Type B pancreatic cell (in vitro differentiated cells): Measurements from ENCODE around the gene PRKAR1B. TPM values are rescaled to one million over a fixed set of nuclear protein-coding genes. Genes with fewer than 3 reads are reported as not detected.

Source experiments
- DNase-seq: peaks from one replicate; pipeline ENCODE4 v3.0.0; 2021; ENCODE audit warnings: mixed read lengths; ENCODE audit not compliant: unreplicated experiment; ENCODE audit errors: extremely low spot score
- H3K27ac Mint-ChIP-seq: 2 replicates; pipeline ENCODE4 v1.8.0; 2021; ENCODE audit warnings: mild to moderate bottlenecking, mixed read lengths
- H3K27me3 Mint-ChIP-seq: 2 replicates; pipeline ENCODE4 v1.8.0; 2021; ENCODE audit warnings: mixed read lengths
- H3K36me3 Mint-ChIP-seq: 2 replicates; pipeline ENCODE4 v1.8.0; 2021; ENCODE audit warnings: mixed read lengths
- H3K4me1 Mint-ChIP-seq: one replicate; pipeline ENCODE4 v1.8.0; 2021; ENCODE audit warnings: mixed read lengths; ENCODE audit not compliant: unreplicated experiment
- H3K4me3 Mint-ChIP-seq: 2 replicates; pipeline ENCODE4 v1.8.0; 2021; ENCODE audit warnings: mild to moderate bottlenecking, mixed read lengths
- H3K9me3 Mint-ChIP-seq: 2 replicates; pipeline ENCODE4 v1.8.0; 2021; ENCODE audit warnings: mixed read lengths
- total RNA-seq: library from RNA; stranded (reverse); gene quantifications from 2 replicates; pipeline ENCODE4 v1.2.1, GENCODE V29; 2021; ENCODE audit warnings: low replicate concordance
- TF ChIP-seq, protein P1 (sequence below): fragments of 200-600 bp; sonication (generic); conservative IDR thresholded peaks from 2 replicates; pipeline ENCODE4 v1.5.0; 2021; ENCODE audit warnings: antibody characterized with exemption, mild to moderate bottlenecking

The PRKAR1B gene
- total RNA-seq, 1 donor from 2014 or later: 26.1 TPM

DNA sequence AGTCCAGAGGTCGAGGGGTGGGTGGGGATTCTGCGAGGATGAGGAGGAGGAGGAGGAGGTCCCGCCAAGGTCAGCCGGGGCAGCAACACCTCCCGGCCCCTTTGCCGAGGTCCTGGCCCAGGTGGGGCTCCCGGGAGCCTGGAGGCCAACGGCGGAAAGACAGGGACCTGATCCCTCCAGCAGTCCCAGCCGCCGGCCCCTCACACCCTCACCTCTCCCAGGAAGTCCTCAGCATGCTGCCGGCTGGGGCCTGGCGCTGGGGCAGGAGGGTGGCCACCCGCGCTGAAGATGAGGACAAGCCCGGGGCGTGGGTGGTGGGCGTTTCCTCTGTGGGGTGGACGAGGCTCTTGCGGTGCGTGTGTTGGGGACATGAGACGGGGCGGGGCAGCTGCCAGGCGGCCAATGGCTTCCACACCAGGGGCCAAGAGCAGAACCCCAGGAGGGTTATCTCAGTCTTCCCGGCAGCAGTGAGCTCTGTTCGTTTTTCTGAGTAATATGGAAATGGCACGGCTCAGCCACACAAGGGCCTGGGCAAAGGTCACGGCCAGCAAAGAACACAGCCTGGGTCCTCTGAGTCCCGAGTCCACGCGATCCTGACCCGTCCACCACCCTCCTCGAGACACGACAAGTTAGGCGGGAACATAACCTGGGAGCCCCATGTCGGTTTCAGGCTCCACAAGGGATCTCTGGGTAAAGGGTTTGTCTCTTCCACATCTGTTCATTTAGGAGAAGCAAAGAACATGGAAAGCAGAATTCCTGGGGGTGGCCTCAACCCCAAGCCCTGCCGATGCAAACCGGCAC is 124.5 kb downstream of the PRKAR1B start:
- DNase-seq: no peak
- H3K27ac Mint-ChIP-seq: peak overlapping the region; percentile 54
- no peaks in the 10 kb centered on the region for H3K9me3 Mint-ChIP-seq
- no peaks in the 10 kb centered on the region for H3K36me3 Mint-ChIP-seq
- peaks cover 14% of the 10 kb centered on the region for H3K4me1 Mint-ChIP-seq
- H3K4me3 Mint-ChIP-seq: no peak overlapping the region
- H3K27me3 Mint-ChIP-seq: no peaks in the 10 kb centered on the region
- TF ChIP-seq, protein P1, sequence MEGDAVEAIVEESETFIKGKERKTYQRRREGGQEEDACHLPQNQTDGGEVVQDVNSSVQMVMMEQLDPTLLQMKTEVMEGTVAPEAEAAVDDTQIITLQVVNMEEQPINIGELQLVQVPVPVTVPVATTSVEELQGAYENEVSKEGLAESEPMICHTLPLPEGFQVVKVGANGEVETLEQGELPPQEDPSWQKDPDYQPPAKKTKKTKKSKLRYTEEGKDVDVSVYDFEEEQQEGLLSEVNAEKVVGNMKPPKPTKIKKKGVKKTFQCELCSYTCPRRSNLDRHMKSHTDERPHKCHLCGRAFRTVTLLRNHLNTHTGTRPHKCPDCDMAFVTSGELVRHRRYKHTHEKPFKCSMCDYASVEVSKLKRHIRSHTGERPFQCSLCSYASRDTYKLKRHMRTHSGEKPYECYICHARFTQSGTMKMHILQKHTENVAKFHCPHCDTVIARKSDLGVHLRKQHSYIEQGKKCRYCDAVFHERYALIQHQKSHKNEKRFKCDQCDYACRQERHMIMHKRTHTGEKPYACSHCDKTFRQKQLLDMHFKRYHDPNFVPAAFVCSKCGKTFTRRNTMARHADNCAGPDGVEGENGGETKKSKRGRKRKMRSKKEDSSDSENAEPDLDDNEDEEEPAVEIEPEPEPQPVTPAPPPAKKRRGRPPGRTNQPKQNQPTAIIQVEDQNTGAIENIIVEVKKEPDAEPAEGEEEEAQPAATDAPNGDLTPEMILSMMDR: no peak

DNA sequence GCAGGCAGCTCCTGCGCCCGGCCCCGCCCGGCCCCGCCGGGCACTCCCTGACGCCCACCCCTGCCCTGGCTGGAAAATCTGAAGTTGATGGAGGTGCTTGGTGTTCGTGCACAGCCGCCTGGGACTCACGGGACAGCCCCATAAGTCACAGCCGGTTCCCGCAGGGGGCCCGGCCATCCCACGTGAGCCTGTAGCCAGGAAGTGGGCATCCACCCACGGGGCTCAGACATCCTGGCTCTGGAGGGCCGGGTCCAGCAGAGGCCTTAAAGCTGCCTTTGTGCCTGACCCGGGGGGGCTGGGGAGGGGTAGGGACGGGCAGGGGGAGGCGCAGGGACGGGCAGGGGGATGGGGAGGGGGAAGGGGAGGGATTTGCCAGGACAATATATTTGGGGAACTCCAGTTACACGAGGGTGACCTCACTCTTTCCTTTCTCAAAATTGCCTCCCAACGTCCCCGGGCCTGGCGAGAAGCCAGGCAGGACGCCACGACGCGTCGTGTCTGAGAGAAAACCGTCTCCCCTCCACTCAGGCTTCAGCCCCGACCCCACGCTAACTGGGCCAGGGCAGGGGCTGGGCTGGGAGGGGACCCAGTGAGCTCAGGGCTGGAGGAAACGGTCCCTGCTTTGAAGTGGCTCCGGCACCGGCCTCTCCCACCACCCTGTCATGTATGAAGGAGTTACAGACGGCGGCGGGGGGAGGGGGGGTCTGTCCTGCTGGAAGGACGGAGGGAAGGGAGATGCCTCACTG is 125.3 kb downstream of the PRKAR1B start:
- H3K4me1 Mint-ChIP-seq: peaks cover 14% of the 10 kb centered on the region
- TF ChIP-seq, protein P1: no peak
- H3K9me3 Mint-ChIP-seq: no peaks in the 10 kb centered on the region
- no peak for DNase-seq
- H3K4me3 Mint-ChIP-seq: no peak overlapping the region
- H3K27me3 Mint-ChIP-seq: no peaks in the 10 kb centered on the region
- no peaks in the 10 kb centered on the region for H3K36me3 Mint-ChIP-seq
- no peak overlapping the region for H3K27ac Mint-ChIP-seq

DNA sequence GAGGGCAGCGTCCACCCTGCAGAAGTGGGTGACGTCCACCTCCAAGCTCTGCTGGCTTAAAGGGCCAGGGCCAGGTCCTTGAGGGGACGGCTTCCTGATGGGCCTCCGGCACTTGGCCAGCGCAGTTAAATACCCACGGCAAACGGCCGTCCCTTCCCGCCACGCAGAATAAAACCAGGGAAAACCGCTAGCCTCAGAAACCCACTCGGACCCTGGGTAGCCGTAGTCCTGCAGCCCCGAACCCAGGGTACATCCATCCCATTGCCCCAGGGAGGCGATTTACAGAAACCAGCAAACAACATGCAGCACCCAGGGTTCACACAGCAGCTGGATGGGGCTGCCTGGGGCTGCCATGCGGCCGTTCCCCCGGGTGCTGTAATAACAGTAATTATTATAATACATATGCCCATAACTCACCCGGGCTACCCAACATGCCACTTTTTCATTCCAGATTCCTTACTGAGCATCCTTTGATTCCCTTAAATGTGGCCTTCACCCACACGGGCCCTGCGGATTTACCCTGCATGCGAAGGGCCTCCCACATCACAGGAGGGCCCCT is 126.0 kb downstream of the PRKAR1B start:
- H3K27ac Mint-ChIP-seq: no peak overlapping the region
- H3K4me1 Mint-ChIP-seq: peaks cover 14% of the 10 kb centered on the region
- no peaks in the 10 kb centered on the region for H3K27me3 Mint-ChIP-seq
- H3K9me3 Mint-ChIP-seq: no peaks in the 10 kb centered on the region
- no peak for DNase-seq
- H3K4me3 Mint-ChIP-seq: no peak overlapping the region
- H3K36me3 Mint-ChIP-seq: no peaks in the 10 kb centered on the region
- TF ChIP-seq, protein P1: no peak

DNA sequence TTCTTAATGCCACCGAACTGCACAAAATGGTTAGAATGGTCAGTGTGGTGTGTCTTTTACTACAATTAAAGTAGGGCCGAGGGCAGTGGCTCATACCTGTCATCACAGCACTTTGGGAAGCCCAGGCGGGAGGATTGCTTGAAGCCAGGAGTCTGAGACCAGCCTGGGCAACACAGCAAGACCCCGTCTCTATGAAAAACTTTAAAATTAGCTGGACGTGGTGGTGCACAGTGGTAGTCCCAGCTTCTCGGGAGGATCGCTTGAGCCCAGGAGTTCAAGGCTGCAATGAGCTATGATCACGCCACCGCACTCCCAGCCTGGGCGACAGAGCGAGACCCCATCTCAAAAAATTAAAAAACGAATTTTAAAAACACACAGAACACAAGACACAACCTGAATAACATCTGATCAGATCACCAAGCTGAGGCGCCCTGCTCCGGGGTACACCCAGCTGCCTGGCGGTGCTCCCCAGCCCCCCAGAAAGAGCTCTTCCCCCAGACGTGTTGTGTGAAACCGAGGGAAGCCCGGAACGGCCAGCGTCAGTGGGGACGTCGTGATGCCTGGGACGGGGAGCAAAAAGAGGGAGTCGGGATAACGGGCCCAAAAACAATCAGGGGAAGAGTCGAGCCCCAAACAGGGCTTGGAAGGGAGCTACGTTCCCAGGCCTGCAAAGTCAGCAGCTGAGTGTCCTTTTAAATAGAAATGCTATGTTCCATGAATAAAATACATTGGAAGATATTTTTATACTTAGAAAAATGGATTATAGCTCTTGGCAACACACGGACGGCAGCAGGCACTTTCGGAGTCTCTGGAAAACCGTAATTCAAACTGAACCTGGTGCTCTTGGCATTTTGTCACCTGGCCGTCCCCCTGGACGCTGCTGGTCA is 126.7 kb downstream of the PRKAR1B start:
- Mint-ChIP-seq H3K27me3 (no peaks in the 10 kb centered on the region), H3K4me3 (no peak overlapping the region), H3K36me3 (no peaks in the 10 kb centered on the region), H3K27ac (no peak overlapping the region), H3K4me1 (peaks cover 14% of the 10 kb centered on the region), H3K9me3 (no peaks in the 10 kb centered on the region)
- no peak for DNase-seq
- TF ChIP-seq, protein P1: no peak

DNA sequence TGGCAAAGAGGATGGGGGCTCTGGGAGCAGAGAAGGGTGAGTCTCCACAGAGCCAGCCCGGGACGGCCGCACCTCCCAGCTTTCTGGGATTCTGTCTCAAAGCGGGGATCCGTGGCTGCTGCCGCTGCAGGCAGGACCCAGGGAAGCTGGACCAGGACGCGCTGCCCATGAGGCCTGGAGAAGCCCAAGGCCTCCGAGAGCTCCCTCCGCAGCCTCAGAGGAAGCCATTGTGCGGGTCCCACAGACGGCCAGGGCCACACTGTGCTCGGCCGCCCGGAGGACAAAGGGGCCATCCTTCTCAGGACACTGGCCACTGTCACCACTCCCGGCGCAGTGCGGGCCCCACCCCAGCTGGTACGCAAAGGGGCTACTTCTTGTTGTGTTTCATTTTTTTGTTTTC is 128.2 kb downstream of the PRKAR1B start:
- H3K27me3 Mint-ChIP-seq: no peaks in the 10 kb centered on the region
- H3K4me3 Mint-ChIP-seq: no peak overlapping the region
- TF ChIP-seq, protein P1: no peak
- DNase-seq: no peak
- no peaks in the 10 kb centered on the region for H3K36me3 Mint-ChIP-seq
- H3K9me3 Mint-ChIP-seq: no peaks in the 10 kb centered on the region
- H3K4me1 Mint-ChIP-seq: peaks cover 8% of the 10 kb centered on the region
- H3K27ac Mint-ChIP-seq: no peak overlapping the region
